HG03039 (cell line): ENCODE results near the gene HYAL2.

ENCODE experiments used
- ATAC-seq: cut with Tn5 transposase; IDR thresholded peaks from one replicate; pipeline ENCODE4 v1.9.1; 2021; ENCODE audit warnings: mild to moderate bottlenecking, moderate library complexity; ENCODE audit not compliant: unreplicated experiment

The HYAL2 gene, protein sequence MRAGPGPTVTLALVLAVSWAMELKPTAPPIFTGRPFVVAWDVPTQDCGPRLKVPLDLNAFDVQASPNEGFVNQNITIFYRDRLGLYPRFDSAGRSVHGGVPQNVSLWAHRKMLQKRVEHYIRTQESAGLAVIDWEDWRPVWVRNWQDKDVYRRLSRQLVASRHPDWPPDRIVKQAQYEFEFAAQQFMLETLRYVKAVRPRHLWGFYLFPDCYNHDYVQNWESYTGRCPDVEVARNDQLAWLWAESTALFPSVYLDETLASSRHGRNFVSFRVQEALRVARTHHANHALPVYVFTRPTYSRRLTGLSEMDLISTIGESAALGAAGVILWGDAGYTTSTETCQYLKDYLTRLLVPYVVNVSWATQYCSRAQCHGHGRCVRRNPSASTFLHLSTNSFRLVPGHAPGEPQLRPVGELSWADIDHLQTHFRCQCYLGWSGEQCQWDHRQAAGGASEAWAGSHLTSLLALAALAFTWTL

DNA sequence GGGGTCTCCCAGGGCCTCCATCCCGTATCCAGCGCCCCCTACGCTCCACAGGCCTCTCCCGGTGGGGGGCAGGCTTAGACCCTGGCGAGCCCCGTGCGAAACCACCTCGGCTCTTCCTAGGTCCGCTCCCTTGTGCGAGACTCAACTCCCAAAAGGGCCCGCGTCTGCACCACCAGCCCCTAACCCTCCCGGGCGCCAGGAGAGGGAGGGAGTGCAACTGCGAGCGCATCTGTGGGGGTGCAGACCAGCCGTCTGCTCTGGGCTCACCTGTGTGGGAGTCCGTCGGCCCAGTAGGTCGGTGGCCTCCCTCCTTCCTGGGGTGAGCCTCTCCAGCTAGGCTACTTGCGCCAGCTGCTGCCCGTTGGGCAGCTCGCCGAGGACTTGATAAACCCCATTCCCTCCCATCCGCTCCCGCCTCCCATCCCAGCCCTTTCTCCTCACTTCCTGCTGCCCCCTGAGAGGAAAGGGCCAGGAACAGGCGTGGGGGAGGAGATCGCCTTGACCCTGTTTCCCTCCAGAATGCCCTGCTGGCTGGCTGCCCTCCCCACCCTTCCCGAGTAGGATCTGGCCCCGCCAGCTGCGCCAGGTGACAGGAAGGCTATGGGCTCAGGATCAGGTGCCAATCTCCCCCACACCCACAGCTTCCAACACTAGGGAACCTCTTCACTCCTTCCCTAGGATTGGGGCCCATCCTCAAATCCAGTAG is at the start of gene HYAL2:
TSS of gene HYAL2 (minus strand) at position 360 of the 706 bp plus-strand sequence. CDS start 2,256 bp downstream, outside the sequence.
- no peak for ATAC-seq

- ATAC-seq, result no peak
These were observed 48.7 kb upstream of the HYAL2 start for GRCh38 chr3:50371133-50371685.

DNA sequence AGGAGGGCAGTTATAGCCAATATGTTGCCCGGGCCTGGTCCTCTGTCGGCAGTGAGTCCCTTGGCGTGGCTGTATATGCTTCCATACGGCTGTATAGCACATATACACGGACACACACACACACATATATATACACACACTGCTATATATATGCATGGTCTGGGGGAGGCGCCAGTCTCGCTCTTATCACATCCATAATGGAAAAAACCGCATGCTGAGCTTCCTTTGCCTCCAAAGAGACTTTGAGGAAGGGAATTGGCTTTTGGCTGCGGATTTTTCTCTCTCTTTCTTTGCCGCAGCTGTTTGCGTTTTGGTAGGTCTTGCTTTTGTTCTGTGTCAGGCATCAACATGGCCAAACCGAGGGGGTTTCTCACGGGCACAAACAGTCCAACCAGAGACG is 48.0 kb upstream of the HYAL2 start:
- ATAC-seq, result no peak

- no peak for ATAC-seq
These were observed 46.6 kb upstream of the HYAL2 start for GRCh38 chr3:50369012-50369670.

GRCh38 chr3:50365842-50366220 is 43.3 kb upstream of the HYAL2 start:
- no peak for ATAC-seq

GRCh38 chr3:50365080-50365841 is 42.7 kb upstream of the HYAL2 start:
- peak; percentile 65 for ATAC-seq

DNA sequence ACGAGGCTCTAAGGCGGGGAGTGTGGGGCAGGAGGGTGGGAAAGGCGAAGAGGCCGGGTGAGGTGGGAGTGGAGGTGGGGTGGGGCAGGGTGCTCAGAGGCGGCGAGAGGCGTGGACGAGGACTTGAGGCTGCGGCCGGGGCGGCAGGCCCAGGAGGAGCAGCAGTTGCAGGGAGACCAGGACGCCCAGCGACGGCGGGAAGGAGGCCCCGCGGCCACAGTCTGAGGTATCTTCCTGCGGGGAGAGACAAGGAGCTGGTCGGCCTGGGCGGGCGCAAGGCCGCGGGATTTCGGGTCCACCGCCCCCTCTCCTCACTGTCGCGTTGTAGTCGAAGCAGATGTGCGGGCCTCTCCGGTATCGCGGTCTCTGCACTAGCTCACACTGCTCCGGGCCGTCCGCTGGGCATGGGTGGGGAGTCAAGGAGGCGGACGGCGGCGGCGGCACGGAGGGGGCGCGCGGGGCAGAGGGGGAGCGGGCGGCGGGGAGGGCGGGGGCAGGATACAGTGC is 42.1 kb upstream of the HYAL2 start:
- no peak for ATAC-seq

DNA sequence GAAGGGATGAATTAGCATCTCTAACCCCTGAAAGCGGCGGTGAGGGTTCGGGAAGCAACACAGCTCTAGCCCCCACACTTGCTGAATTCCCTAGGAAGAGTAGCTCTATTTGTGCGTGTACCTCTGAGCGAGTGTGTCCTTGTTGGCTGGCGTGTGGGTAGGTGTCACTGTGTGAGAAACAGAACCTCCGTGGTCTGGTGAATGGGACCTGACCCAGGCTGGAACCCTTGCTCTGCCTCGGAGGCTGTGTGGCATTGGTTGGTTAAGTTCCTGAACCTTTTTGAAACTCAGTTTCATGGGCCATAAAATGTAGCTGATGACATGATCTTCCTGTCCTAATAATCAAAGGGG is 37.2 kb upstream of the HYAL2 start:
- ATAC-seq, result no peak

DNA sequence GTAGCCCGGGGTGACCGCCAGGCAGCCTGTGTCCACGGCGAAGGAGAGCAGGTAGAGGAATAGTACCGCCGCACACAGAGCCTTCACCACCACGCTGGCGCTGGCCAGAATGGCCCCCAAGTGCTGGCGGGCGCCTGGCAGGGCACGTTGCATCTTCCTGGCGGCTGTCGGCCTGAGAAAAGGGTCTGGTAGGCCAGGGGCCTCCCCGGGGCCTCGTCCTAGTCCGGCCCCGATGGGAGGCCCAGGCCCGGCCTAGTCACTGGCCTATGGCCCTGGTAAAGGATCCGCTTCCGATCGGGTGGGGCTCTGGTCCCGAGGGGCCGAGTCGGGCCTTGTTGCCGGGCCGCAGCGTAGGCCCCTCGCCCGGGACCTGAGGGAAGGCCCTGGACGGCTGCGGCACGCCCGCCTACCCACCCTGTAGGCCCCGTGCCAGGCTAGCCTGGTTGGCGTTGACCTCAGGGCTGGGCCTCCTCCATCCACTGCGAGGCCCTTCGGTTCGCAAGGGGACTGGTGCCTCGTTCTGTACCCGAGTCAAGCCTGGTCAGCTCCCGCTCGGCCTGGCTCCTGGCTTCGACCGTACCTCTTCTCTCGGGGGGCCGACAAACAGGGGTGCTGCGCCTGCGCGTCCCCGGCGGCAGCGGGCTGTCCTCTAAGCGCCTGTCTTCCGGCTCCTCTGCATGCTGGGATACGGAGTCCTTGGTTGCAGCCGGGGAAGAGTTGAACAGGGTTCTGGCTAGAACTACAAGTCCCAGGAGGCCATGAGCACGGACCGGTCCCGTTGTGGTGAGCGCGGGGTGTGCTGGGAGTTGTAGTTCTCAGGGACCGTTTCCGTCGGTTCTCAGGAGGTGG is 36.6 kb upstream of the HYAL2 start, which contains the start of gene TMEM115:
TSS of gene TMEM115 (minus strand) at position 611 of the 849 bp plus-strand sequence. CDS start at position 153, 458 bp downstream.
- ATAC-seq, result peak; percentile 96

GRCh38 chr3:50358355-50358910 is 35.9 kb upstream of the HYAL2 start:
- ATAC-seq, result no peak

- ATAC-seq, result no peak
These were observed 34.9 kb upstream of the HYAL2 start for GRCh38 chr3:50357481-50357880.

GRCh38 chr3:50356553-50356952 is 34.0 kb upstream of the HYAL2 start:
- ATAC-seq, result no peak

GRCh38 chr3:50355829-50356552 is 33.4 kb upstream of the HYAL2 start:
- no peak for ATAC-seq

GRCh38 chr3:50354850-50355249 is 32.3 kb upstream of the HYAL2 start:
- ATAC-seq, result no peak

DNA sequence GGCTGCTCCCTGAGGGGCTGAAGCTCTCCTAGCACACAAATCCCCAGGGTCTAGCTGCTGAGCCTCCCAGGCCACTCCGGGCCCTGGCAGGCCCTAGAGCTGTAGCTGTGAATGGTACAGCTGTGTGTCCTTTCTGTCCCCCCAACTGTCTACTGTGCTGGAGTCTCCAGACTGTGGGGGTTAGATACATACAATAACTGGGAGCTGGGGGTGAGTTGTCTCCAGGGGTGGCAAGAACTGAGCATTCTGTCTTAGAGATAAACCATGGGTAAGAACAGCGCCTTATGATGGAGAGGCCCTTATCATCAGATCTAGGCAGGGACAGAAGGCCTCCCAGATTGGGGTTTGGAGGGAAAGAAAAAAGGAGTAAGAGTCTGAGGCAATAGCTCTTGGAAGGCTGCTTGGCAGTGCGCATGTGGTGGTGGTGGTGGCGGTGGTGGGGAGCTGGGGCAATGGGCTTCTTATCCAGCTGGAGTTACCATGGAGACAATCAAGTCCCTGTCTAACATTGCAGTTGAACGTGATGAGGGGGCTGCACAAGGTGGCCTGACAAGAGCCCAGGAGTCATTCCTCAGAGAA is 31.7 kb upstream of the HYAL2 start:
- ATAC-seq, result no peak

DNA sequence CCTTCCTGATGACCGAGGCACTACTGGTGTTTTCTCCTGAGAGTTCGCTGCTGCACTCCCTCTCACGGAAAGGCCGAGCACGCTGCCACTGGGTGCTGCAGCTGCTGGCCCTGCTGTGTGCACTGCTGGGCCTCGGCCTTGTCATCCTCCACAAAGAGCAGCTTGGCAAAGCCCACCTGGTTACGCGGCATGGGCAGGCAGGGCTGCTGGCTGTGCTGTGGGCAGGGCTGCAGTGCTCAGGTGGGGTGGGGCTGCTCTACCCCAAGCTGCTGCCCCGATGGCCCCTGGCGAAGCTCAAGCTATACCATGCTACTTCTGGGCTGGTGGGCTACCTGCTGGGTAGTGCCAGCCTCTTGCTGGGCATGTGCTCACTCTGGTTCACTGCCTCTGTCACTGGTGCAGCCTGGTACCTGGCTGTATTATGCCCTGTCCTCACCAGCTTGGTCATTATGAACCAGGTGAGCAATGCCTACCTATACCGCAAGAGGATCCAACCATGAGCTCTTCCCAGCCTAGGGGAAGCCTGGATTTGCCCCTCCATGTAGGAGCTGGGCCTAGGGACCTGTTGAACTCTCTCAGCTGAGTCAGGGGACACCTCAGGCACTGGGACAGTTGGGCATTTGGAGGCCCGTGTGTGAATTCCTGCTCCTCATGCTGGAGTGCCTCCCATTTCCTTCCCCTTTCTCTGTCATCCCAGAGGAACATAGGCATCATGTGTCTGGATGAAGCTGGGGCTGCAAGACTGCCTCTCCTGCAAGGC is 30.9 kb upstream of the HYAL2 start:
- no peak for ATAC-seq

- ATAC-seq, result no peak
These were observed 30.2 kb upstream of the HYAL2 start for GRCh38 chr3:50352781-50353180.
